GM12874 (cell line): ENCODE measurements around the gene GSK3B.

Experiments used
- CTCF ChIP-seq: IDR thresholded peaks from 2 replicates; pipeline ENCODE4 v1.5.1; 2011; ENCODE audit warnings: low read depth, mild to moderate bottlenecking, control low read depth, low read length, moderate library complexity; ENCODE audit not compliant: insufficient read depth

The GSK3B gene

DNA sequence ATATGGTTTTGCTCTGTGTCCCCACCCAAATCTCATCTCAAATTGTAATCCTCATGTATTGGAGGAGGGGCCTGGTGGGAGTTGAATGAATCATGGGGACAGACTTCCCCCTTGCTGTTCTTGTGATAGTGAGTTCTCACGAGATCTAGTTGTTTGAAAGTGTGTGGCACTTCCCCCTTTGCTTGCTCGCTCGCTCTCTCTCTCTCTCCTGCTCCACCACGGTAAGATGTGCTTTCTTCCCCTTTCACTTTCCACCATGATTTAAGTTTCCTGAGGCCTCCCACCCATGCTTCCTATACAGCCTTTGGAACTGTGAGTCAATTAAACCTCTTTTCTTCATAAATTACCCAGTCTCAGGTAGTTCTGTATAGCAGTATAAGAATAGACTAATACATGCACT is 60.7 kb downstream of the GSK3B start:
- no peak for TF ChIP-seq CTCF

- no peak for TF ChIP-seq CTCF
These were observed 62.7 kb downstream of the GSK3B start for GRCh38 chr3:120031561-120031960.

GRCh38 chr3:120029749-120030148 is 64.5 kb downstream of the GSK3B start:
- TF ChIP-seq CTCF, result no peak

DNA sequence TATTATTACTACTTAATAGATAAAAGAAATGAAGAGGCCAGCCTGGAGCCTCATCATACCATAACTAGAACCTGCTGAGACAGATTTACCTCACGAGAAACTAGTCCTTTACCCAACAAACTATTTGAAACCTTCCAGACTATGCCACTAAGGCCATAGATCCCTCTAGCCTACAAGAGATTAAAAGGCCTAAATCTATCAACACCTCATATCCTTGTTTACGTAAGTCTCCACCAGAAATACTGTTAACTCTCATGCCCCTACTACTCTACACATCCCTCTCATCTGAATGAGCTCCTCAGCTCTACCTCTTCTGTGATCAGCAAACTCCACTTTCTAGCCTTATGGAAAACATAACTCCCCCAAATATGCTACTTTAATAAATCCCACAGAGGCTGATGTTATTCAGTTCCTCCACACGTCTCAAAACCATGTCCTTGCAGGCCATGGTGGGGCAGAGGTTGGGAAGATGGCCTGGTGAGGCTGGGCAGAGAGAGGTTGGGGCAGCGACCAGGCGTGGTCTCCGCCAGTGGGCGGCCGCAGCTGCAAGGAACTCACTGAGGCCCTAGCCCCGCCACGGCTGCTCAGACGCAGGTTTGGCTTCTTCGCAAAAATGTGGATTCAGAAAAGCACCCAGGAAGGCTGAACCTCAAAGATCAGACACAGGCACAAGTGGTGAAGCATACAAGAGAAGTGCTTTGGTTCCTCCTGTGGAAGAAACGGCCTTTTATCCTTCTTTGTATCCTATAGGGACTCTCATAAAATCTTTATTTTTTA is 65.8 kb downstream of the GSK3B start:
- TF ChIP-seq CTCF, result no peak

GRCh38 chr3:120027226-120027625 is 67.0 kb downstream of the GSK3B start:
- no peak for TF ChIP-seq CTCF

GRCh38 chr3:120025520-120025919 is 68.7 kb downstream of the GSK3B start:
- TF ChIP-seq CTCF, result no peak

DNA sequence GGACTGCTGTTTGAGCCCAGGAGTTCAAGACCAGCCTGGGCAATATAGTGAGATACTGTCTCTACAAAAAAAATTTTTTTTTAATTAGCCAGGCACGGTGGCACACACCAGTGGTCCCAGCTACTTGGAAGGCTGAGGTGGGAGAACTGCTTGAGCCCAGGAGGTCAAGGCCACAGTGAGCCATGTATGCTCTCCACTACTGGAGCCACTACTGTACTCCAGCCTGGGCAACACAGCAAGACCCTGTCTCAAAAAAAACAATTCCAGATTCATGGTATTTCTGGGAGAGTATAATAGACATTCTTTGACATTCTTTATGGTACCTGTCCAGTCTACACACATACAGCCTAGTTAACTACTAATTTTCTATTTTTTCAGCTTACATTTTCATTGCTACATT is 70.1 kb downstream of the GSK3B start:
- TF ChIP-seq CTCF, result no peak
